K562 (cell line): ENCODE results near the gene ARL16. TPM values are rescaled to one million over a fixed set of nuclear protein-coding genes. Genes with fewer than 3 reads are reported as not detected.
A peak's percentile ranks its signal among the peaks of the same experiment; 100 is the strongest.

Source experiments
- CREM ChIP-seq: IDR thresholded peaks from 2 replicates; pipeline ENCODE4 v1.6.1; 2014; ENCODE audit warnings: antibody characterized with exemption, low read depth
- DDX20 ChIP-seq: fragments of 450-650 bp; IDR thresholded peaks from 2 replicates; pipeline ENCODE4 v1.6.1; 2016; ENCODE audit warnings: missing genetic modification characterization, low read depth, mild to moderate bottlenecking, missing compliant biosample characterization, moderate library complexity
- GATAD2A ChIP-seq: fragments of 450-650 bp; IDR thresholded peaks from 2 replicates; pipeline ENCODE4 v1.6.1; 2017
- HLTF ChIP-seq: fragments of 450-650 bp; IDR thresholded peaks from 2 replicates; pipeline ENCODE4 v1.6.1; 2016
- MLX ChIP-seq, 2 experiments: fragments of 450-650 bp in 1 of 2; sonication (generic) in 1 of 2; formaldehyde crosslinking; conservative IDR thresholded peaks; 2 replicates each; pipeline versions ENCODE4 v1.4.0 to v1.8.1; 2020 to 2022; ENCODE audit warnings: mild to moderate bottlenecking in 1 of 2, missing genetic modification reagents in 1 of 2
- ZC3H11A ChIP-seq: IDR thresholded peaks from 2 replicates; pipeline ENCODE4 v1.6.1; 2012; ENCODE audit warnings: low read depth, low read length, improper control_type of control experiment
- ZNF133 ChIP-seq: fragments of 250-450 bp; sonication (Bioruptor Pico); IDR thresholded peaks from 2 replicates; pipeline ENCODE4 v1.4.0; 2020; ENCODE audit warnings: mild to moderate bottlenecking
- ZNF444 ChIP-seq: fragments of 250-450 bp; sonication (Bioruptor Pico); IDR thresholded peaks from 2 replicates; pipeline ENCODE4 v1.4.0; 2020; ENCODE audit warnings: mild to moderate bottlenecking, moderate library complexity
- ZNF780A ChIP-seq: fragments of 250-450 bp; sonication (Bioruptor Pico); IDR thresholded peaks from 2 replicates; pipeline ENCODE4 v1.5.0; 2021; ENCODE audit warnings: mild to moderate bottlenecking
- polyA plus RNA-seq, 8 experiments: library from polyadenylated mRNA; depleted of rRNA in 4 of 8; stranded (reverse) in 5 of 8; unstranded in 3 of 8; fragments of >200 nt; fragmentation: Nextera tagmentation in 2 of 8; fragmentation: Illumina TruSeq in 1 of 8; extraction: Ambion mirVana in 2 of 8; extraction: Trizol in 1 of 8; gene quantifications; 2 replicates each; pipeline versions ENCODE4 v1.2.1 to v1.2.3, GENCODE V29; 2011 to 2014; ENCODE audit warnings: inconsistent platforms in 1 of 8, missing spikeins in 1 of 8
- total RNA-seq, 7 experiments: library from RNA; depleted of rRNA in 6 of 7; stranded (reverse); fragments of >200 nt in 6 of 7; fragmentation: Illumina TruSeq in 2 of 7; extraction: Trizol in 2 of 7; gene quantifications; 2 replicates each; pipeline versions ENCODE4 v1.2.1 to v1.2.3, GENCODE V29; 2011 to 2021; ENCODE audit warnings: low replicate concordance in 1 of 7
- TF ChIP-seq, protein P1 (sequence below), 2 experiments: fragments of 450-650 bp in 1 of 2; IDR thresholded peaks; 2 replicates each; pipeline ENCODE4 v1.6.1; 2011 to 2017; ENCODE audit warnings: low read depth in 2 of 2, antibody characterized with exemption in 1 of 2, borderline replicate concordance in 1 of 2, low read length in 1 of 2, mild to moderate bottlenecking in 1 of 2, mixed read lengths in 1 of 2; ENCODE audit not compliant: control insufficient read depth in 1 of 2
- TF ChIP-seq, protein P2 (sequence below): fragments of 200-400 bp; formaldehyde crosslinking; IDR thresholded peaks from 2 replicates; pipeline ENCODE4 v1.6.1; 2017; ENCODE audit warnings: mild to moderate bottlenecking, low read depth, low read length, moderate library complexity

The ARL16 gene
- total and polyA plus RNA-seq, 9 of the 15 experiments (the other 6 are each of a cell fraction or from before 2014, with no cell fraction given) = 5.4 to 32.4 (median 22.6) TPM

DNA sequence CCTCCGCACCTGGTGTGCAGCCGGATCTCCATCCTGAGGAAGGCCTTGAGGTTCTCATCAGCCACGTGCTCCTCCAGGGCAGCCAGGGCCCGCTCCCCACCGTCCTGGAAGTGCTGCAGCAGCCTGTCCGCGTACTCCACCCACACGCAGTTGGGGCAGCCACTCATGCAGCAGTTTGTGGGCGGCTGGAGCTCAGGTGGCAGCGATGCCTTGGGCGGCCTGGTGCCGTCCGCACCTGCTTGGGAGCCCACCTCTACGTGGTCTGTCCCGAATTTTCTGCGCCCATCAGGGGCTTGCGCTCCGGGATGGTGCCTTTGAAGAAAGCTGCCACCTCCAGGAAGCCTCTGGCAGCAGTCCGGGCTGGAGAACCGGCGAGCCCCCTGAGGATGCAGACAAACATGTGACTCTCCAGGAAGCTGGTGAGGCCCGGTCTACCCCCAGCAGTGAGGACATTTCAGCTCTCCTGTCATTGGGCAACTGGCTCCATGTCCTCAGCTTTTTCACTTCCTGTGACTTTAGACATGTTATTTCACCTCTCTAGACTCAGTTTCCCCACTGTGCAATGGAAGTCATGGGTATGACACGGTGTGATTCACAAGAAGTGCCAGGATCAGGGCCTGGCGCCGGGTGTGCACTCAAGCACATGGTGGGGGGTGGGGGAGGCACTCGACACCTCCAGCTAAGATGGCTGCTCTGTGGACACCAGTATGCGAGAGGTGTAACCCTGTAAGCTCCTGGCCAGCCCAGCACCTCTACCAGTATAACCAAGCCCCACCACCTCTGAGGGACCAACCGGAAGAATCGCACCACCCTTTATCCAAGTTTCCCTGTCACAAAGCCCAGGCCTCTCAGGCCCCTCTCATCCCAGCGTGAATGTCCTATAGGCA lies 18.1 kb downstream of the ARL16 start (continued):
- TF ChIP-seq, protein P1, sequence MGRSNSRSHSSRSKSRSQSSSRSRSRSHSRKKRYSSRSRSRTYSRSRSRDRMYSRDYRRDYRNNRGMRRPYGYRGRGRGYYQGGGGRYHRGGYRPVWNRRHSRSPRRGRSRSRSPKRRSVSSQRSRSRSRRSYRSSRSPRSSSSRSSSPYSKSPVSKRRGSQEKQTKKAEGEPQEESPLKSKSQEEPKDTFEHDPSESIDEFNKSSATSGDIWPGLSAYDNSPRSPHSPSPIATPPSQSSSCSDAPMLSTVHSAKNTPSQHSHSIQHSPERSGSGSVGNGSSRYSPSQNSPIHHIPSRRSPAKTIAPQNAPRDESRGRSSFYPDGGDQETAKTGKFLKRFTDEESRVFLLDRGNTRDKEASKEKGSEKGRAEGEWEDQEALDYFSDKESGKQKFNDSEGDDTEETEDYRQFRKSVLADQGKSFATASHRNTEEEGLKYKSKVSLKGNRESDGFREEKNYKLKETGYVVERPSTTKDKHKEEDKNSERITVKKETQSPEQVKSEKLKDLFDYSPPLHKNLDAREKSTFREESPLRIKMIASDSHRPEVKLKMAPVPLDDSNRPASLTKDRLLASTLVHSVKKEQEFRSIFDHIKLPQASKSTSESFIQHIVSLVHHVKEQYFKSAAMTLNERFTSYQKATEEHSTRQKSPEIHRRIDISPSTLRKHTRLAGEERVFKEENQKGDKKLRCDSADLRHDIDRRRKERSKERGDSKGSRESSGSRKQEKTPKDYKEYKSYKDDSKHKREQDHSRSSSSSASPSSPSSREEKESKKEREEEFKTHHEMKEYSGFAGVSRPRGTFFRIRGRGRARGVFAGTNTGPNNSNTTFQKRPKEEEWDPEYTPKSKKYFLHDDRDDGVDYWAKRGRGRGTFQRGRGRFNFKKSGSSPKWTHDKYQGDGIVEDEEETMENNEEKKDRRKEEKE (IDR thresholded peaks at IDR 0.05; ENCODE audit: borderline replicate concordance in 1 of 2, control insufficient read depth in 1 of 2, low read depth in 2 of 2, low read length in 1 of 2) = no peak
- TF ChIP-seq ZNF780A (CRISPR knock-in tag) (no peak), GATAD2A (no peak), ZNF444 (CRISPR knock-in tag) (no peak), MLX (CRISPR knock-in tag; conservative IDR thresholded peaks at IDR 0.05) (no peak), DDX20 (tag) (no peak), CREM (peak; percentile 5; the same call in 1 of the 2 replicates), ZC3H11A (no peak), HLTF (no peak), ZNF133 (CRISPR knock-in tag) (no peak)
- TF ChIP-seq, protein P2, sequence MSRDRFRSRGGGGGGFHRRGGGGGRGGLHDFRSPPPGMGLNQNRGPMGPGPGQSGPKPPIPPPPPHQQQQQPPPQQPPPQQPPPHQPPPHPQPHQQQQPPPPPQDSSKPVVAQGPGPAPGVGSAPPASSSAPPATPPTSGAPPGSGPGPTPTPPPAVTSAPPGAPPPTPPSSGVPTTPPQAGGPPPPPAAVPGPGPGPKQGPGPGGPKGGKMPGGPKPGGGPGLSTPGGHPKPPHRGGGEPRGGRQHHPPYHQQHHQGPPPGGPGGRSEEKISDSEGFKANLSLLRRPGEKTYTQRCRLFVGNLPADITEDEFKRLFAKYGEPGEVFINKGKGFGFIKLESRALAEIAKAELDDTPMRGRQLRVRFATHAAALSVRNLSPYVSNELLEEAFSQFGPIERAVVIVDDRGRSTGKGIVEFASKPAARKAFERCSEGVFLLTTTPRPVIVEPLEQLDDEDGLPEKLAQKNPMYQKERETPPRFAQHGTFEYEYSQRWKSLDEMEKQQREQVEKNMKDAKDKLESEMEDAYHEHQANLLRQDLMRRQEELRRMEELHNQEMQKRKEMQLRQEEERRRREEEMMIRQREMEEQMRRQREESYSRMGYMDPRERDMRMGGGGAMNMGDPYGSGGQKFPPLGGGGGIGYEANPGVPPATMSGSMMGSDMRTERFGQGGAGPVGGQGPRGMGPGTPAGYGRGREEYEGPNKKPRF = no peak
